ENCODE measurements around the gene CFAP100. TPM values are rescaled to one million over a fixed set of nuclear protein-coding genes. Genes with fewer than 3 reads are reported as not detected.

CFAP100 gene
- total RNA-seq, 3 donors from 2014 or later = not detected

DNA sequence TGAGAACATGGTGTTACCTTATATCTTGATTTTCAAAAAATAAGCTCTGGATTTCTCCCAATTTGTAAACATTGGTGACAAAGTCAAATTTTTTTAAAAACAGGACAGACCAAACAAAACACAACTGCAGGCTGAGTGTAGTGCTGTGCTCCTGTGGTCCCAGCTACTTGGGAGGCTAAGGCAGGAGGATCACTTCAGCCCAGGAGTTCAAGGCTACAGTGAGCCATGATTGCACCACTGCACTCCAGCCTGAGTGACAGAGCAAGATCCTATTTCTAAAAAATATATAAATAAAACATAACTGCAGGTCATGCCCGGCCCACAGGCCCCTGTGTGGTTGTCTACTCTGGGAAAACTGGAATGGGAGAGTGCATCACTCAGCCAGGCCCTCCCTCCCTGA is 84.9 kb downstream of the CFAP100 start:
- ATAC-seq = no peak
- H3K4me3 ChIP-seq = no peak overlapping the region

DNA sequence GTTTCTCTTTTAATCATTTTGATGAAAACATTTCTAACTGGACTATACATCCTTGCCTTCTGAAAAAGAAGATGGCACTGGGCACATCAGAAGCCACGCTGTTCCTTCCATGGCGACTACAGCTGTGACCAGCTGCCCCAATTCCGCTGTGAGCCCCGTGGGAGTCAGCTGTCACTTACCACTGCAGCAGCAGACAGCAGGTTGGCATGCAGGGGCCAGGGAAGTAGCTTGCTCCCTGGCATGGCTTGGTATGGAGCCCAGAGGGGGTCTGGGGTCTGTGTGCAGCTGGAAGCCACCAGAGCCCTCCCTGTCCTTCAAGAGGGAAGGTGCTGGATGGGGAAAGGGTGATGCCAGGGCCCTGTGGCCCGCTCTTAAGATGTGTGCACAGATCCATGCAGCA is 85.5 kb downstream of the CFAP100 start:
- no peak for ATAC-seq

More for the DNA sequence above, 84.9 kb downstream of the CFAP100 start:
- TF ChIP-seq, protein P1, sequence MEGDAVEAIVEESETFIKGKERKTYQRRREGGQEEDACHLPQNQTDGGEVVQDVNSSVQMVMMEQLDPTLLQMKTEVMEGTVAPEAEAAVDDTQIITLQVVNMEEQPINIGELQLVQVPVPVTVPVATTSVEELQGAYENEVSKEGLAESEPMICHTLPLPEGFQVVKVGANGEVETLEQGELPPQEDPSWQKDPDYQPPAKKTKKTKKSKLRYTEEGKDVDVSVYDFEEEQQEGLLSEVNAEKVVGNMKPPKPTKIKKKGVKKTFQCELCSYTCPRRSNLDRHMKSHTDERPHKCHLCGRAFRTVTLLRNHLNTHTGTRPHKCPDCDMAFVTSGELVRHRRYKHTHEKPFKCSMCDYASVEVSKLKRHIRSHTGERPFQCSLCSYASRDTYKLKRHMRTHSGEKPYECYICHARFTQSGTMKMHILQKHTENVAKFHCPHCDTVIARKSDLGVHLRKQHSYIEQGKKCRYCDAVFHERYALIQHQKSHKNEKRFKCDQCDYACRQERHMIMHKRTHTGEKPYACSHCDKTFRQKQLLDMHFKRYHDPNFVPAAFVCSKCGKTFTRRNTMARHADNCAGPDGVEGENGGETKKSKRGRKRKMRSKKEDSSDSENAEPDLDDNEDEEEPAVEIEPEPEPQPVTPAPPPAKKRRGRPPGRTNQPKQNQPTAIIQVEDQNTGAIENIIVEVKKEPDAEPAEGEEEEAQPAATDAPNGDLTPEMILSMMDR (IDR thresholded peaks at IDR 0.05) = no peak
- no peak for DNase-seq
- H3K36me3 ChIP-seq (ENCODE audit: low read depth) = no peaks in the 10 kb centered on the region
- peaks cover under 1% of the 10 kb centered on the region for H3K4me1 ChIP-seq (ENCODE audit: low read depth)
- H3K9me3 ChIP-seq = no peaks in the 10 kb centered on the region
- intact Hi-C loops (cut with DNase I, micrococcal nuclease) = no loop called here

DNA sequence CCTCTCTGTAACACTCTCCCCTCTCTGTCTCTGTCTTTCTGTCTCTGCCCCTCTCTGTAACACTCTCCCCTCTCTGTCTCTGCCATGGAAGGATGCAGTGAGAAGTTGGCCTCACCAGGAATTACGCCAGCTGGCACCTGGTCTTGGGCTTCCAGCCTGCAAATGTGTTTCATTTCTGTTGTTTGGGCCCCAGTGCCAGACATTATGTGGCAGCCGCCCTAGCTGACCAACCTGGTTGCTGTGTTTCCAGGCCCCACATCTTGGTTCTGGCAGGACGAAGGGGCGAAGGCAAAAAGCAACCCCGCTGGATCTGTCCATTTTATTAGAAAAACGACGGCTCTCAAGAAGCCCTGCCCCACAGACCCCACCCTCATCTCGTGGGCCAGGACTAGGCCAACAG is 86.2 kb downstream of the CFAP100 start:
- Histone ChIP-seq H3K4me1 (ENCODE audit: low read depth) (no peaks in the 10 kb centered on the region), H3K36me3 (ENCODE audit: low read depth) (no peaks in the 10 kb centered on the region), H3K9me3 (no peaks in the 10 kb centered on the region), H3K4me3 (no peak overlapping the region)
- TF ChIP-seq, protein P1 (IDR thresholded peaks at IDR 0.05) = no peak
- DNase-seq (no peak), ATAC-seq (no peak)
- intact Hi-C loops (cut with DNase I, micrococcal nuclease) = no loop called here

More for the DNA sequence above, 85.5 kb downstream of the CFAP100 start:
- H3K9me3 ChIP-seq = no peaks in the 10 kb centered on the region
- no peak overlapping the region for H3K4me3 ChIP-seq
- intact Hi-C loops (cut with DNase I, micrococcal nuclease) = no loop called here
- TF ChIP-seq, protein P1 (IDR thresholded peaks at IDR 0.05) = no peak
- no peak for DNase-seq
- no peaks in the 10 kb centered on the region for H3K4me1 ChIP-seq (ENCODE audit: low read depth)
- H3K36me3 ChIP-seq (ENCODE audit: low read depth) = no peaks in the 10 kb centered on the region

DNA sequence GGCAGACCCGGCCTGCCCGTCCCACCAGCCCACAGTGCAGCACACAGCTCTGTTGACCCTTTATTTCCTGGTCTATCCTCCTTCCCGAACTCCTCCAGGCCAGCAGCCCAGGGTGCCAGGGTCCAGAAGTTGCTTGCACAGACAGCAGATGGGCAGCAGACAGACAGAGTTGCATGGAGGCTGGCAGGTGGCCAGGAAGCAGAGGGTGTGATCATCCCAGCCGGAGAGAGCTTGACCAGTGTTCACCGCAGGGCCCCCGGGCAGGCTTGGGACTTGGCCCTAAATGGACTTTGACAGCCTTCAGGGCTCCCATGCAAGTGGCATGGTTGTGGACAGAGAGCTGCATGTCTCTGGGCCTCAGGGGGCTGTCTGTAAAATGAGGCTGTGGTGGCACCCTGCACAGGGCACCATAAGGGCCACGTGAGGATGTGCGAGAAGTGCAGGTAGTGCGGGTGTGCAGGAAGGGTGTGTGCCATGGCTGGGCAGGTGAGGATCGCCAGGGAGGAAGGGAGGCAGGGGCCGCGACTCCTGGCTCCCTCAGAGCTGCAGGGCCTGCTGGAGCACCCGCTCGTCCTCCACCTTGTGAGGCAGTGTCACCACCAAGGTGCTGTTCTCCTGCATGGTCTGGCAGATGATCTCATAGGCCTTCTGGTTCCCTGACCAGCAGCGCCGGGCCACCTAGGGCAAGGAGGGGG is 87.2 kb downstream of the CFAP100 start:
- Histone ChIP-seq H3K9me3 (no peaks in the 10 kb centered on the region), H3K4me1 (ENCODE audit: low read depth) (no peaks in the 10 kb centered on the region), H3K4me3 (no peak overlapping the region), H3K36me3 (ENCODE audit: low read depth) (no peaks in the 10 kb centered on the region)
- intact Hi-C loops (cut with DNase I, micrococcal nuclease) = no loop called here
- ATAC-seq (peak; percentile 70), DNase-seq (peak; percentile 74 to 76 (median 75))
- TF ChIP-seq, protein P1 (IDR thresholded peaks at IDR 0.05) = no peak

DNA sequence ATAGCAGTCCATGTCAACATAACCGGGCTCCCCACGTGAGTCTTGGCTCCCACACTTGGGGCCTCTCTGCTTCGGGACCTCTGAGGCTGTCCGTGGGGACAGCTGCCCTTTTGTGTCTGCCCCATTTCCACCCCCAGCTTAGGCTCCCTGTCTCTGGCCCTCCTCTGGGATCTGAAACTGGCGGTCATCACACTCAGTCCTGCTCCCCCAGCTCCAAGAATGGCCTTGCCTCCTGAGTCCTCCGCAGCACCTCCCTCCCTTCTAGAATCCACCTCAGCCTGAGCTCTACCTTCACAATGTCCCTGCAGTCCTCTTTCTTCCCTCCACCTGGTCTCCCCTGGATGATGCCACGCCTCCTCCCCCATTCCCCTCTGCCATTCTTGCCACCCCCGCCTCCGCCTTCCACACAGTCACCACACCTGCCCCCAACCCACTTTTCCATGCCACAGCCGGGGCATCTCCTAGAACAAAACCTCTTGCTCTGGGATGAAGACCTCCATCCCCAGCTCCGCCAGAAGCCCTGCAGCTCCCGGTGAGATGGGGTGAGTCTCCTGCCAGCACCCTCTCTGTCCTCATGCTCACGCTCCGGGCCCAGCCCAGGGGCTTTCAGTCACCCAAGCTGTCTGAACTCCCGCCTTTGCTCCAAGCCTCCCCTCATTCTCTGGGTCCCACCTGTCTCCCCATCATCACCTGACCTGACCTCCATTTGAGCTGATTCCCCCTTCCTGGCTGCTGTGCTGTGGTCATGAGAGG is 88.0 kb downstream of the CFAP100 start:
- DNase-seq = peak in 1 of 3 donors; percentile 41
- H3K36me3 ChIP-seq (ENCODE audit: low read depth) = no peaks in the 10 kb centered on the region
- no peaks in the 10 kb centered on the region for H3K4me1 ChIP-seq (ENCODE audit: low read depth)
- H3K4me3 ChIP-seq = no peak overlapping the region
- no peak for ATAC-seq
- TF ChIP-seq, protein P1 (IDR thresholded peaks at IDR 0.05) = no peak
- H3K9me3 ChIP-seq = no peaks in the 10 kb centered on the region
- intact Hi-C loops (cut with DNase I, micrococcal nuclease) = no loop called here

Measured in mucosa of descending colon (tissue), 3 donors.